ENCODE results near the gene NCKAP1.
"Not testable (repeated sequence)": the region's sequence is repeated elsewhere in the genome, so short reads cannot be mapped to it uniquely, and the experiment has no call there.

The NCKAP1 gene

GRCh38 chr2:183001948-183002347 lies 36.3 kb downstream of the NCKAP1 start:
- DNase-seq, result no peak

GRCh38 chr2:183000846-183001245 lies 37.4 kb downstream of the NCKAP1 start:
- no peak for DNase-seq

GRCh38 chr2:182999348-183000028 lies 38.8 kb downstream of the NCKAP1 start:
- DNase-seq, result no peak

GRCh38 chr2:182994228-182994912 lies 43.9 kb downstream of the NCKAP1 start:
- no peak for DNase-seq

- DNase-seq, result no peak
Observed at GRCh38 chr2:182982941-182983340, 55.3 kb downstream of the NCKAP1 start.

GRCh38 chr2:182981475-182981874 lies 56.8 kb downstream of the NCKAP1 start:
- not testable (repeated sequence) for DNase-seq

- no peak for DNase-seq
Observed at GRCh38 chr2:182980652-182981051, 57.6 kb downstream of the NCKAP1 start.

GRCh38 chr2:182980115-182980514 lies 58.1 kb downstream of the NCKAP1 start:
- peak; percentile 1 for DNase-seq

GRCh38 chr2:182977463-182977862 lies 60.8 kb downstream of the NCKAP1 start:
- no peak for DNase-seq

GRCh38 chr2:182973441-182974352 lies 64.6 kb downstream of the NCKAP1 start:
- DNase-seq, result no peak

- no peak for DNase-seq
Observed at GRCh38 chr2:182972548-182972942, 65.7 kb downstream of the NCKAP1 start.

- no peak for DNase-seq
Observed at GRCh38 chr2:182971820-182972547, 66.3 kb downstream of the NCKAP1 start.

- DNase-seq, result no peak
Observed at GRCh38 chr2:182970486-182970885, 67.8 kb downstream of the NCKAP1 start.

- no peak for DNase-seq
Observed at GRCh38 chr2:182968493-182968892, 69.8 kb downstream of the NCKAP1 start.

- not testable (repeated sequence) for DNase-seq
Observed at GRCh38 chr2:182966356-182966755, 71.9 kb downstream of the NCKAP1 start.

- DNase-seq, result no peak
Observed at GRCh38 chr2:182962641-182963040, 75.6 kb downstream of the NCKAP1 start.

- DNase-seq, result not testable (repeated sequence)
Observed at GRCh38 chr2:182960869-182961268, 77.4 kb downstream of the NCKAP1 start.

GRCh38 chr2:182954789-182955188 lies 83.5 kb downstream of the NCKAP1 start:
- DNase-seq, result no peak

- DNase-seq, result no peak
Observed at GRCh38 chr2:182952741-182953450, 85.4 kb downstream of the NCKAP1 start.

- DNase-seq, result no peak
Observed at GRCh38 chr2:182951948-182952663, 86.2 kb downstream of the NCKAP1 start.

- no peak for DNase-seq
Observed at GRCh38 chr2:182950546-182950945, 87.7 kb downstream of the NCKAP1 start.
